Measurements from ENCODE around the gene ELOB.
A peak's percentile ranks its signal among the peaks of the same experiment; 100 is the strongest.

Gene ELOB

GRCh38 chr16:2816751-2817339 is 39.8 kb upstream of the ELOB start, which contains the start of gene PRSS21:
TSS of gene PRSS21 (plus strand) at chr16:2817237. CDS start at chr16:2817269, 32 bp downstream.
- Histone ChIP-seq H3K4me3 (ENCODE audit: control insufficient read depth in 1 of 7, extremely low read depth in 1 of 7, insufficient read depth in 4 of 7, low read depth in 2 of 7, low read length in 6 of 7) (peak within 1 kb of the TSS in 4 of 7 experiments; percentile 11 to 48 (median 28)), H3K27ac (ENCODE audit: insufficient read depth in 1 of 2, low read depth in 1 of 2, low read length in 2 of 2, poor library complexity in 1 of 2, severe bottlenecking in 2 of 2) (peak within 1 kb of the TSS in 1 of 2 experiments; percentile 49), H3K36me3 (ENCODE audit: control insufficient read depth in 4 of 4, insufficient read depth in 4 of 4, low read length in 3 of 4) (no peaks in the 10 kb centered on the region), H3K27me3 (replicated peaks in 2 of 5; ENCODE audit: control insufficient read depth in 4 of 5, insufficient read depth in 5 of 5, low read length in 4 of 5) (no peaks in the 10 kb centered on the region), H3K4me1 (ENCODE audit: control extremely low read depth in 1 of 4, control insufficient read depth in 4 of 4, insufficient read depth in 4 of 4, low read length in 3 of 4) (no peaks in the 10 kb centered on the region), H3K9me3 (ENCODE audit: control extremely low read depth in 1 of 5, control insufficient read depth in 4 of 5, insufficient read depth in 2 of 5, low read depth in 1 of 5, low read length in 4 of 5) (no peaks in the 10 kb centered on the region)
- DNase-seq: peak; percentile 59 to 70 (median 61)
- WGBS (ENCODE audit: insufficient coverage): 60% methylated on average over 21 of the region's 28 CpGs
- POLR2A ChIA-PET: no interaction called here
- CTCF ChIA-PET: interaction anchor here (0.6 kb wide), 1 partner anchor 67 kb away, joined by 4 read pairs; no protein-coding TSS in a partner anchor

GRCh38 chr16:2815299-2815771 is 38.3 kb upstream of the ELOB start:
- Histone ChIP-seq H3K27me3 (replicated peaks in 2 of 5; ENCODE audit: control insufficient read depth in 4 of 5, insufficient read depth in 5 of 5, low read length in 4 of 5) (peaks cover 0 to 3% (median 0%) of the 10 kb centered on the region in 5 experiments), H3K4me1 (ENCODE audit: control extremely low read depth in 1 of 4, control insufficient read depth in 4 of 4, insufficient read depth in 4 of 4, low read length in 3 of 4) (no peaks in the 10 kb centered on the region), H3K9me3 (ENCODE audit: control extremely low read depth in 1 of 5, control insufficient read depth in 4 of 5, insufficient read depth in 2 of 5, low read depth in 1 of 5, low read length in 4 of 5) (no peaks in the 10 kb centered on the region), H3K36me3 (ENCODE audit: control insufficient read depth in 4 of 4, insufficient read depth in 4 of 4, low read length in 3 of 4) (no peaks in the 10 kb centered on the region), H3K27ac (ENCODE audit: insufficient read depth in 1 of 2, low read depth in 1 of 2, low read length in 2 of 2, poor library complexity in 1 of 2, severe bottlenecking in 2 of 2) (no peak overlapping the region), H3K4me3 (ENCODE audit: control insufficient read depth in 1 of 7, extremely low read depth in 1 of 7, insufficient read depth in 4 of 7, low read depth in 2 of 7, low read length in 6 of 7) (no peak overlapping the region)
- WGBS (ENCODE audit: insufficient coverage): 99% methylated on average over 9 of the region's 10 CpGs
- POLR2A ChIA-PET: no interaction called here
- CTCF ChIA-PET: no interaction called here
- DNase-seq: no peak

GRCh38 chr16:2814551-2815298 is 37.6 kb upstream of the ELOB start:
- DNase-seq: no peak
- Histone ChIP-seq H3K4me3 (ENCODE audit: control insufficient read depth in 1 of 7, extremely low read depth in 1 of 7, insufficient read depth in 4 of 7, low read depth in 2 of 7, low read length in 6 of 7) (no peak overlapping the region), H3K27ac (ENCODE audit: insufficient read depth in 1 of 2, low read depth in 1 of 2, low read length in 2 of 2, poor library complexity in 1 of 2, severe bottlenecking in 2 of 2) (no peak overlapping the region), H3K36me3 (ENCODE audit: control insufficient read depth in 4 of 4, insufficient read depth in 4 of 4, low read length in 3 of 4) (no peaks in the 10 kb centered on the region), H3K4me1 (ENCODE audit: control extremely low read depth in 1 of 4, control insufficient read depth in 4 of 4, insufficient read depth in 4 of 4, low read length in 3 of 4) (no peaks in the 10 kb centered on the region), H3K27me3 (replicated peaks in 2 of 5; ENCODE audit: control insufficient read depth in 4 of 5, insufficient read depth in 5 of 5, low read length in 4 of 5) (peaks cover 0 to 5% (median 3%) of the 10 kb centered on the region in 5 experiments), H3K9me3 (ENCODE audit: control extremely low read depth in 1 of 5, control insufficient read depth in 4 of 5, insufficient read depth in 2 of 5, low read depth in 1 of 5, low read length in 4 of 5) (no peaks in the 10 kb centered on the region)
- POLR2A ChIA-PET: no interaction called here
- CTCF ChIA-PET: interaction anchor here (0.7 kb wide), 1 partner anchor 24 kb away, joined by 3 read pairs; no protein-coding TSS in a partner anchor
- WGBS (ENCODE audit: insufficient coverage): 95% methylated on average over 13 of the region's 20 CpGs

GRCh38 chr16:2813771-2814221 is 36.7 kb upstream of the ELOB start:
- CTCF ChIA-PET: interaction anchor here (0.7 kb wide), 1 partner anchor 25 kb away, joined by 3 read pairs; no protein-coding TSS in a partner anchor

GRCh38 chr16:2811703-2812471 is 34.8 kb upstream of the ELOB start:
- H3K4me1 ChIP-seq (ENCODE audit: control extremely low read depth in 1 of 4, control insufficient read depth in 4 of 4, insufficient read depth in 4 of 4, low read length in 3 of 4): no peaks in the 10 kb centered on the region
- CTCF ChIA-PET: interaction anchor here (1.2 kb wide), 1 partner anchor 115 kb away, joined by 3 read pairs; no protein-coding TSS in a partner anchor
- no peaks in the 10 kb centered on the region for H3K9me3 ChIP-seq (ENCODE audit: control extremely low read depth in 1 of 5, control insufficient read depth in 4 of 5, insufficient read depth in 2 of 5, low read depth in 1 of 5, low read length in 4 of 5)
- no peak overlapping the region for H3K4me3 ChIP-seq (ENCODE audit: control insufficient read depth in 1 of 7, extremely low read depth in 1 of 7, insufficient read depth in 4 of 7, low read depth in 2 of 7, low read length in 6 of 7)
- H3K27me3 ChIP-seq (replicated peaks in 2 of 5; ENCODE audit: control insufficient read depth in 4 of 5, insufficient read depth in 5 of 5, low read length in 4 of 5): peaks cover 0 to 5% (median 3%) of the 10 kb centered on the region in 5 experiments
- H3K27ac ChIP-seq (ENCODE audit: insufficient read depth in 1 of 2, low read depth in 1 of 2, low read length in 2 of 2, poor library complexity in 1 of 2, severe bottlenecking in 2 of 2): no peak overlapping the region
- 94% methylated on average over 11 of the region's 15 CpGs for WGBS (ENCODE audit: insufficient coverage)
- POLR2A ChIA-PET: no interaction called here
- DNase-seq: no peak
- H3K36me3 ChIP-seq (ENCODE audit: control insufficient read depth in 4 of 4, insufficient read depth in 4 of 4, low read length in 3 of 4): no peaks in the 10 kb centered on the region

More at GRCh38 chr16:2813771-2814221, 36.7 kb upstream of the ELOB start:
- Histone ChIP-seq H3K4me1 (ENCODE audit: control extremely low read depth in 1 of 4, control insufficient read depth in 4 of 4, insufficient read depth in 4 of 4, low read length in 3 of 4) (no peaks in the 10 kb centered on the region), H3K9me3 (ENCODE audit: control extremely low read depth in 1 of 5, control insufficient read depth in 4 of 5, insufficient read depth in 2 of 5, low read depth in 1 of 5, low read length in 4 of 5) (no peaks in the 10 kb centered on the region), H3K27me3 (replicated peaks in 2 of 5; ENCODE audit: control insufficient read depth in 4 of 5, insufficient read depth in 5 of 5, low read length in 4 of 5) (peaks cover 0 to 5% (median 3%) of the 10 kb centered on the region in 5 experiments), H3K27ac (ENCODE audit: insufficient read depth in 1 of 2, low read depth in 1 of 2, low read length in 2 of 2, poor library complexity in 1 of 2, severe bottlenecking in 2 of 2) (no peak overlapping the region), H3K36me3 (ENCODE audit: control insufficient read depth in 4 of 4, insufficient read depth in 4 of 4, low read length in 3 of 4) (no peaks in the 10 kb centered on the region), H3K4me3 (ENCODE audit: control insufficient read depth in 1 of 7, extremely low read depth in 1 of 7, insufficient read depth in 4 of 7, low read depth in 2 of 7, low read length in 6 of 7) (no peak overlapping the region)
- WGBS (ENCODE audit: insufficient coverage): 88% methylated on average over 5 of the region's 7 CpGs
- POLR2A ChIA-PET: no interaction called here
- DNase-seq: no peak

GRCh38 chr16:2810651-2811050 is 33.6 kb upstream of the ELOB start:
- WGBS (ENCODE audit: insufficient coverage): 98% methylated on average over 6 of the region's 6 CpGs
- no peak overlapping the region for H3K4me3 ChIP-seq (ENCODE audit: control insufficient read depth in 1 of 7, extremely low read depth in 1 of 7, insufficient read depth in 4 of 7, low read depth in 2 of 7, low read length in 6 of 7)
- H3K27ac ChIP-seq (ENCODE audit: insufficient read depth in 1 of 2, low read depth in 1 of 2, low read length in 2 of 2, poor library complexity in 1 of 2, severe bottlenecking in 2 of 2): no peak overlapping the region
- ChIA-PET CTCF (interaction anchor here (1.2 kb wide), 1 partner anchor 28 kb away, joined by 3 read pairs; no protein-coding TSS in a partner anchor), POLR2A (no interaction called here)
- no peaks in the 10 kb centered on the region for H3K36me3 ChIP-seq (ENCODE audit: control insufficient read depth in 4 of 4, insufficient read depth in 4 of 4, low read length in 3 of 4)
- no peaks in the 10 kb centered on the region for H3K4me1 ChIP-seq (ENCODE audit: control extremely low read depth in 1 of 4, control insufficient read depth in 4 of 4, insufficient read depth in 4 of 4, low read length in 3 of 4)
- H3K27me3 ChIP-seq (replicated peaks in 2 of 5; ENCODE audit: control insufficient read depth in 4 of 5, insufficient read depth in 5 of 5, low read length in 4 of 5): peaks cover 0 to 7% (median 4%) of the 10 kb centered on the region in 5 experiments
- DNase-seq: no peak
- peaks cover 0 to 2% (median 0%) of the 10 kb centered on the region in 5 experiments for H3K9me3 ChIP-seq (ENCODE audit: control extremely low read depth in 1 of 5, control insufficient read depth in 4 of 5, insufficient read depth in 2 of 5, low read depth in 1 of 5, low read length in 4 of 5)

All from common myeloid progenitor, CD34-positive (primary cell).